Measurements from ENCODE around the gene TMEM181.

TMEM181 gene

GRCh38 chr6:158677906-158678578 lies 118.2 kb downstream of the TMEM181 start:
- no peak for TF ChIP-seq Cebpa-rat (IDR thresholded peaks at IDR 0.05)
- Histone ChIP-seq H3K36me3 (no peaks in the 10 kb centered on the region), H3K4me3 (no peak overlapping the region), H3K27ac (no peak overlapping the region), H3K4me1 (no peaks in the 10 kb centered on the region), H3K9ac (no peak overlapping the region), H3K4me2 (no peak overlapping the region), H4K20me1 (no peaks in the 10 kb centered on the region), H3K9me3 (no peaks in the 10 kb centered on the region), H3K27me3 (no peaks in the 10 kb centered on the region)

GRCh38 chr6:158680015-158680414 lies 120.1 kb downstream of the TMEM181 start:
- no peak overlapping the region for H3K27ac ChIP-seq
- no peak overlapping the region for H3K9ac ChIP-seq
- TF ChIP-seq Cebpa-rat (IDR thresholded peaks at IDR 0.05) = no peak

GRCh38 chr6:158680481-158680880 lies 120.6 kb downstream of the TMEM181 start:
- Histone ChIP-seq H3K4me2 (no peak overlapping the region), H4K20me1 (no peaks in the 10 kb centered on the region), H3K9me3 (no peaks in the 10 kb centered on the region), H3K27ac (no peak overlapping the region), H3K9ac (no peak overlapping the region), H3K4me1 (no peaks in the 10 kb centered on the region), H3K36me3 (no peaks in the 10 kb centered on the region), H3K4me3 (no peak overlapping the region), H3K27me3 (no peaks in the 10 kb centered on the region)
- TF ChIP-seq Cebpa-rat (IDR thresholded peaks at IDR 0.05) = no peak

More at GRCh38 chr6:158680015-158680414, 120.1 kb downstream of the TMEM181 start:
- no peaks in the 10 kb centered on the region for H3K27me3 ChIP-seq
- H3K4me3 ChIP-seq = no peak overlapping the region
- no peaks in the 10 kb centered on the region for H3K4me1 ChIP-seq
- H3K36me3 ChIP-seq = no peaks in the 10 kb centered on the region
- no peak overlapping the region for H3K4me2 ChIP-seq
- H3K9me3 ChIP-seq = no peaks in the 10 kb centered on the region
- H4K20me1 ChIP-seq = no peaks in the 10 kb centered on the region

GRCh38 chr6:158684311-158684710 lies 124.4 kb downstream of the TMEM181 start:
- peaks cover 18% of the 10 kb centered on the region for H3K4me1 ChIP-seq
- no peak for TF ChIP-seq Cebpa-rat (IDR thresholded peaks at IDR 0.05)
- H3K9me3 ChIP-seq = no peaks in the 10 kb centered on the region
- H3K27me3 ChIP-seq = no peaks in the 10 kb centered on the region
- H3K4me2 ChIP-seq = no peak overlapping the region
- H3K27ac ChIP-seq = no peak overlapping the region
- no peaks in the 10 kb centered on the region for H4K20me1 ChIP-seq
- no peaks in the 10 kb centered on the region for H3K36me3 ChIP-seq
- no peak overlapping the region for H3K9ac ChIP-seq
- H3K4me3 ChIP-seq = no peak overlapping the region

GRCh38 chr6:158684745-158685324 lies 124.9 kb downstream of the TMEM181 start:
- H3K27ac ChIP-seq = no peak overlapping the region
- no peaks in the 10 kb centered on the region for H3K36me3 ChIP-seq
- no peak overlapping the region for H3K4me2 ChIP-seq
- H3K27me3 ChIP-seq = no peaks in the 10 kb centered on the region
- H3K9me3 ChIP-seq = no peaks in the 10 kb centered on the region
- no peak for TF ChIP-seq Cebpa-rat (IDR thresholded peaks at IDR 0.05)
- peaks cover 18% of the 10 kb centered on the region for H3K4me1 ChIP-seq
- H3K4me3 ChIP-seq = no peak overlapping the region
- H4K20me1 ChIP-seq = no peaks in the 10 kb centered on the region
- H3K9ac ChIP-seq = no peak overlapping the region

Measured in BLaER1 (cell line).